Spleen (tissue), 7 donors: ENCODE data around the gene MYH7.

Experiments used
- POLR2A ChIP-seq, 3 donors: fragments of 450-650 bp; IDR thresholded peaks; one replicate each; pipeline ENCODE4 v1.5.1; 2017; ENCODE audit warnings: antibody characterized with exemption in 3 of 3, mild to moderate bottlenecking in 1 of 3
- TF ChIP-seq, protein P1 (sequence below), 11 experiments: fragments of 200-600 bp in 7 of 11; fragments of 450-650 bp in 4 of 11; sonication (generic) in 4 of 11; IDR thresholded peaks in 8 of 11; conservative IDR thresholded peaks in 3 of 11; 1 replicate in 7 of 11; 2 replicates in 4 of 11; pipeline versions ENCODE4 v1.4.0 to v1.8.0; 2016 to 2021; ENCODE audit warnings: antibody characterized with exemption in 11 of 11, inconsistent platforms in 4 of 11, mild to moderate bottlenecking in 1 of 11
- donor health status: DM: no; HTN: no; CAD: no; lungs with moderate emphysema.
- donor health status: DM: no; HTN: no; CAD: no.
- donor health status: DM: no; HTN: no; CAD: no.

GRCh38 chr14:23403908-23404307, 31.6 kb downstream of the MYH7 start:
- TF ChIP-seq, protein P1, sequence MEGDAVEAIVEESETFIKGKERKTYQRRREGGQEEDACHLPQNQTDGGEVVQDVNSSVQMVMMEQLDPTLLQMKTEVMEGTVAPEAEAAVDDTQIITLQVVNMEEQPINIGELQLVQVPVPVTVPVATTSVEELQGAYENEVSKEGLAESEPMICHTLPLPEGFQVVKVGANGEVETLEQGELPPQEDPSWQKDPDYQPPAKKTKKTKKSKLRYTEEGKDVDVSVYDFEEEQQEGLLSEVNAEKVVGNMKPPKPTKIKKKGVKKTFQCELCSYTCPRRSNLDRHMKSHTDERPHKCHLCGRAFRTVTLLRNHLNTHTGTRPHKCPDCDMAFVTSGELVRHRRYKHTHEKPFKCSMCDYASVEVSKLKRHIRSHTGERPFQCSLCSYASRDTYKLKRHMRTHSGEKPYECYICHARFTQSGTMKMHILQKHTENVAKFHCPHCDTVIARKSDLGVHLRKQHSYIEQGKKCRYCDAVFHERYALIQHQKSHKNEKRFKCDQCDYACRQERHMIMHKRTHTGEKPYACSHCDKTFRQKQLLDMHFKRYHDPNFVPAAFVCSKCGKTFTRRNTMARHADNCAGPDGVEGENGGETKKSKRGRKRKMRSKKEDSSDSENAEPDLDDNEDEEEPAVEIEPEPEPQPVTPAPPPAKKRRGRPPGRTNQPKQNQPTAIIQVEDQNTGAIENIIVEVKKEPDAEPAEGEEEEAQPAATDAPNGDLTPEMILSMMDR (IDR thresholded peaks at IDR 0.05 in 8 of 11, conservative IDR thresholded peaks at IDR 0.05 in 3 of 11), result no peak
- TF ChIP-seq POLR2A (IDR thresholded peaks at IDR 0.05), result no peak
